Activated naive CD4-positive, alpha-beta T cell treated with anti-CD3 and anti-CD28 coated beads for 36 hours (primary cell): ENCODE measurements around the gene LOXL3. TPM values are rescaled to one million over a fixed set of nuclear protein-coding genes. Genes with fewer than 3 reads are reported as not detected.
A peak's percentile ranks its signal among the peaks of the same experiment; 100 is the strongest.

Source experiments
- CTCF ChIA-PET: fragments of 350-600 bp; sonication (Branson Sonifier 250); formaldehyde crosslinking; loops from one replicate; lab custom pipeline; 2021; ENCODE audit warnings: antibody characterized with exemption; lab: Charles Lee
- DNase-seq: peaks from one replicate; pipeline ENCODE4 v3.0.0-alpha.2; 2020
- H3K27ac Mint-ChIP-seq: one replicate; pipeline ENCODE4 v1.8.0; 2021; ENCODE audit warnings: mild to moderate bottlenecking, mixed read lengths
- H3K27me3 Mint-ChIP-seq: one replicate; pipeline ENCODE4 v1.8.0; 2021; ENCODE audit warnings: low read depth, mixed read lengths
- H3K36me3 Mint-ChIP-seq: one replicate; pipeline ENCODE4 v1.8.0; 2021; ENCODE audit warnings: low read depth, mixed read lengths
- H3K4me1 Mint-ChIP-seq: one replicate; pipeline ENCODE4 v1.8.0; 2021; ENCODE audit warnings: low read depth, mixed read lengths
- H3K4me3 Mint-ChIP-seq: one replicate; pipeline ENCODE4 v1.8.0; 2021; ENCODE audit warnings: mild to moderate bottlenecking, moderate library complexity, mixed read lengths
- H3K9me3 Mint-ChIP-seq: one replicate; pipeline ENCODE4 v1.8.0; 2021; ENCODE audit warnings: mixed read lengths
- intact Hi-C: fragments of 100-400 bp; cut with micrococcal nuclease; formaldehyde crosslinking; loops from one replicate; pipeline ENCODE4 v1.15.1; 2023
- total RNA-seq, 2 experiments: library from RNA; stranded (reverse); gene quantifications; one replicate each; pipeline ENCODE4 v1.2.3, GENCODE V29; 2021

Gene LOXL3
- total RNA-seq, 2 experiments from 2014 or later = 0.35 to 0.41 TPM

GRCh38 chr2:74530239-74531187 lies 23.2 kb downstream of the LOXL3 start:
- no peaks in the 10 kb centered on the region for H3K9me3 Mint-ChIP-seq
- H3K36me3 Mint-ChIP-seq = peaks cover 48% of the 10 kb centered on the region
- peak overlapping the region; percentile 84 for H3K27ac Mint-ChIP-seq
- peaks cover 40% of the 10 kb centered on the region for H3K4me1 Mint-ChIP-seq
- CTCF ChIA-PET = interaction anchor here (0.9 to 4.4 kb wide), 10 partner anchors 21 to 61 kb away, joined by 3 to 50 read pairs (median 6); partner anchors contain the start of genes CCDC142 and TTC31
- no peaks in the 10 kb centered on the region for H3K27me3 Mint-ChIP-seq
- intact Hi-C loops = loop anchor here (2.0 to 10.0 kb wide), 5 partner anchors 33 to 706 kb away; partner anchors contain the start of genes HK2, LBX2 and STAMBP
- DNase-seq = peak; percentile 77
- H3K4me3 Mint-ChIP-seq = peak overlapping the region; percentile 98

- Mint-ChIP-seq H3K4me3 (peak within 1 kb of the TSS; percentile 98), H3K27me3 (no peaks in the 10 kb centered on the region), H3K4me1 (peaks cover 40% of the 10 kb centered on the region), H3K36me3 (peaks cover 48% of the 10 kb centered on the region), H3K27ac (peak within 1 kb of the TSS; percentile 91), H3K9me3 (no peaks in the 10 kb centered on the region)
- peak; percentile 96 for DNase-seq
- intact Hi-C loops = loop anchor here (1.0 to 10.0 kb wide), 14 partner anchors 13 to 705 kb away; partner anchors contain the start of genes C2orf81, DOK1, HK2 and INO80B
- CTCF ChIA-PET = interaction anchor here (0.9 to 4.4 kb wide), 10 partner anchors 9 to 60 kb away, joined by 3 to 39 read pairs (median 4); partner anchors contain the start of genes CCDC142 and TTC31
Measured at GRCh38 chr2:74529357-74530238, 24.1 kb downstream of the LOXL3 start, which contains the start of the genes AUP1 and HTRA2. Gene AUP1 (minus strand): TSS chr2:74529706. CDS start chr2:74529629, 77 bp downstream. Gene HTRA2 (plus strand): TSS chr2:74529933. CDS start chr2:74530007, 74 bp downstream.

GRCh38 chr2:74528600-74529356 lies 25.0 kb downstream of the LOXL3 start:
- peak overlapping the region; percentile 91 for H3K27ac Mint-ChIP-seq
- CTCF ChIA-PET = interaction anchor here (0.9 to 2.7 kb wide), 8 partner anchors 10 to 61 kb away, joined by 3 to 10 read pairs (median 4); partner anchors contain the start of genes CCDC142 and TTC31
- H3K27me3 Mint-ChIP-seq = no peaks in the 10 kb centered on the region
- peaks cover 48% of the 10 kb centered on the region for H3K36me3 Mint-ChIP-seq
- peak overlapping the region; percentile 98 for H3K4me3 Mint-ChIP-seq
- no peaks in the 10 kb centered on the region for H3K9me3 Mint-ChIP-seq
- H3K4me1 Mint-ChIP-seq = peaks cover 40% of the 10 kb centered on the region
- DNase-seq = peak; percentile 45
- intact Hi-C loops = loop anchor here (1.0 to 2.0 kb wide), 9 partner anchors 12 to 136 kb away; partner anchors contain the start of genes C2orf81, DOK1, INO80B and PCGF1

- H3K4me1 Mint-ChIP-seq = peaks cover 40% of the 10 kb centered on the region
- intact Hi-C loops = loop anchor here (2.0 kb wide), 1 partner anchor 73 kb away; the partner anchor contains the start of gene INO80B
- no peaks in the 10 kb centered on the region for H3K9me3 Mint-ChIP-seq
- no peaks in the 10 kb centered on the region for H3K27me3 Mint-ChIP-seq
- CTCF ChIA-PET = interaction anchor here (0.7 to 1.7 kb wide), 2 partner anchors 58 to 298 kb away, joined by 4 to 6 read pairs; no protein-coding TSS in a partner anchor
- peaks cover 48% of the 10 kb centered on the region for H3K36me3 Mint-ChIP-seq
- peak overlapping the region; percentile 98 for H3K4me3 Mint-ChIP-seq
- no peak for DNase-seq
- H3K27ac Mint-ChIP-seq = no peak overlapping the region
Measured at GRCh38 chr2:74527741-74528140, 26.0 kb downstream of the LOXL3 start.

- H3K4me3 Mint-ChIP-seq = no peak overlapping the region
- peaks cover 39% of the 10 kb centered on the region for H3K36me3 Mint-ChIP-seq
- no peaks in the 10 kb centered on the region for H3K27me3 Mint-ChIP-seq
- H3K4me1 Mint-ChIP-seq = peaks cover 35% of the 10 kb centered on the region
- no peaks in the 10 kb centered on the region for H3K9me3 Mint-ChIP-seq
- no peak for DNase-seq
- no peak overlapping the region for H3K27ac Mint-ChIP-seq
- intact Hi-C loops = no loop called here
- CTCF ChIA-PET = interaction anchor here (1.1 kb wide), 1 partner anchor 62 kb away, joined by 5 read pairs; no protein-coding TSS in a partner anchor
Measured at GRCh38 chr2:74526649-74527230, 27.0 kb downstream of the LOXL3 start.

DNA sequence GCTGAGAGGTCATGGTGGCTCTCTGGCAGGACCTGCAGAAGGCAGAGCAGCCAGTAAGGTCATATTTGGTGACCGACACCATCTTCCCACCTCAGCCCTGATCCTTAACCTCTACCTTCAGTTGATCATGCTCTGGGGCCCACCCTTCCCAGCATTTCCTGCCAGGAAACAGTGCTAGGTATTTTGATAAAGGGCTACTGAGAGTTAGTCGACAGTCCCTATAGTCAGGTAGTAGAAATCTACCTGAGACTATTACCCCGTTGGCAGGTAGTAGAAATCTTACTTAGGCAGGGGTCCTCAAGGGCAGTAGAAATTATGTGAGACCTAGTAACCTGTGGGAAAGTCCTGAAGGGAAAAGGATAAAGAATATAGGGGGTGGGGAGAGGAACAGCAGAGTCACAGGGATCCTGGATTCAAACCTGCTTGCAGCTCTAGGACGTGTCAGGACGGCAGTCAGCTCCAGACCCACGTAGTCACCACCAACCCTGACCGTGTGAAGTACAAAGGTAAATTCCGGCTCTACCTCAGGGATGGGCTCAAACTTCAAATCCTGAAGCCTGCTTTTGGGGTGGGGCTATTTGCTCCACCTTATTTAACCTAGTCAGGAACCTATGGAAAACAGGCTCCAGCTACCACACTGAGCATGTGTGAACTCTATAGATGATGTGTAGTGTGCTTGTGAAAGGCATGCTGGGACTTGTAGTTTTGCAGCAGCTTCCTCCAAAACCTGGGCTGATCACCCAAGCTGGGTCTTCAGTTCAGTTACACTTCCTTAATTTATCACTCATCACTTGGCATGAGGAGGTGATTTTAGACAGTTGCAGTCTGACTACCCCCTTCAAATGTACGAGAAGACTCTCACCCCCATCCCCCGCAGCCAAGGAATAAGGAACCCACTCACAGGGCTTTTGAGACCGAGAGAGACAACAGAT lies 27.8 kb downstream of the LOXL3 start, which contains the start of gene DQX1:
Gene DQX1, minus strand, starts transcription at position 515 of the 932 bp plus-strand sequence. Its CDS starts 502 bp downstream, at position 13.
- Mint-ChIP-seq H3K36me3 (peaks cover 36% of the 10 kb centered on the region), H3K4me1 (peaks cover 27% of the 10 kb centered on the region), H3K4me3 (no peak within 1 kb of the TSS), H3K27ac (peak within 1 kb of the TSS; percentile 9), H3K27me3 (no peaks in the 10 kb centered on the region), H3K9me3 (no peaks in the 10 kb centered on the region)
- CTCF ChIA-PET = interaction anchor here (1.1 kb wide), 1 partner anchor 62 kb away, joined by 5 read pairs; no protein-coding TSS in a partner anchor
- intact Hi-C loops = no loop called here
- peak; percentile 33 for DNase-seq

GRCh38 chr2:74524955-74525716 lies 28.6 kb downstream of the LOXL3 start:
- Mint-ChIP-seq H3K36me3 (peaks cover 34% of the 10 kb centered on the region), H3K27ac (no peak overlapping the region), H3K4me3 (no peak overlapping the region), H3K27me3 (peaks cover 3% of the 10 kb centered on the region), H3K9me3 (no peaks in the 10 kb centered on the region), H3K4me1 (peaks cover 24% of the 10 kb centered on the region)
- no peak for DNase-seq
- CTCF ChIA-PET = no interaction called here
- intact Hi-C loops = no loop called here

- Mint-ChIP-seq H3K27ac (no peak overlapping the region), H3K36me3 (peaks cover 31% of the 10 kb centered on the region), H3K4me1 (peaks cover 23% of the 10 kb centered on the region), H3K27me3 (peaks cover 11% of the 10 kb centered on the region), H3K4me3 (no peak overlapping the region), H3K9me3 (no peaks in the 10 kb centered on the region)
- DNase-seq = no peak
- intact Hi-C loops = no loop called here
- CTCF ChIA-PET = no interaction called here
Measured at GRCh38 chr2:74524005-74524404, 29.7 kb downstream of the LOXL3 start.

DNA sequence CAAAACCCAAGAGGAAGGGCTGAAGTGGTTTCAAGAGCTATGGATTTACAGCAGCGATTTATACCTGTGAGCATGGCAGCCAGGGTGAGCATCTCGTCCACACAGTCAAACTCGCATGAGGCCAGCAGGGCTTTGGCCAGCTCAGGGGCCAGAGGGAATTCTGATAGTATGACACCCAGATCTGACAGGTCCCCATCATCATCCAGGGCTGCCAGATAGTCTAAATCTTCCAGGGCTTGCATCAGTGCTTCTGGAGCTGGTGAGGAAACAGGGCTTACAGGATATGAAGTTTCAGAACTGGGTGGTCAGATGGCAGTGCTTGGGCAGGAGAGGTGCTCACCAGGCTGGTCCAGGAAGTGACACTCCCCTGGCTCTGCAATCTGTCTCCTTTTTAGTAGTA lies 31.2 kb downstream of the LOXL3 start:
- H3K4me3 Mint-ChIP-seq = no peak overlapping the region
- CTCF ChIA-PET = interaction anchor here (0.9 to 1.4 kb wide), 2 partner anchors 9 to 39 kb away, joined by 3 to 4 read pairs; partner anchors contain the start of gene TTC31

More for the DNA sequence above, 31.2 kb downstream of the LOXL3 start:
- peaks cover 9% of the 10 kb centered on the region for H3K4me1 Mint-ChIP-seq
- no peak overlapping the region for H3K27ac Mint-ChIP-seq
- intact Hi-C loops = no loop called here
- H3K9me3 Mint-ChIP-seq = no peaks in the 10 kb centered on the region
- peaks cover 17% of the 10 kb centered on the region for H3K36me3 Mint-ChIP-seq
- H3K27me3 Mint-ChIP-seq = peaks cover 22% of the 10 kb centered on the region
- no peak for DNase-seq
